ENCODE data around the gene CLDN10.
"Not testable (repeated sequence)": the region's sequence is repeated elsewhere in the genome, so short reads cannot be mapped to it uniquely, and the experiment has no call there.

The CLDN10 gene

DNA sequence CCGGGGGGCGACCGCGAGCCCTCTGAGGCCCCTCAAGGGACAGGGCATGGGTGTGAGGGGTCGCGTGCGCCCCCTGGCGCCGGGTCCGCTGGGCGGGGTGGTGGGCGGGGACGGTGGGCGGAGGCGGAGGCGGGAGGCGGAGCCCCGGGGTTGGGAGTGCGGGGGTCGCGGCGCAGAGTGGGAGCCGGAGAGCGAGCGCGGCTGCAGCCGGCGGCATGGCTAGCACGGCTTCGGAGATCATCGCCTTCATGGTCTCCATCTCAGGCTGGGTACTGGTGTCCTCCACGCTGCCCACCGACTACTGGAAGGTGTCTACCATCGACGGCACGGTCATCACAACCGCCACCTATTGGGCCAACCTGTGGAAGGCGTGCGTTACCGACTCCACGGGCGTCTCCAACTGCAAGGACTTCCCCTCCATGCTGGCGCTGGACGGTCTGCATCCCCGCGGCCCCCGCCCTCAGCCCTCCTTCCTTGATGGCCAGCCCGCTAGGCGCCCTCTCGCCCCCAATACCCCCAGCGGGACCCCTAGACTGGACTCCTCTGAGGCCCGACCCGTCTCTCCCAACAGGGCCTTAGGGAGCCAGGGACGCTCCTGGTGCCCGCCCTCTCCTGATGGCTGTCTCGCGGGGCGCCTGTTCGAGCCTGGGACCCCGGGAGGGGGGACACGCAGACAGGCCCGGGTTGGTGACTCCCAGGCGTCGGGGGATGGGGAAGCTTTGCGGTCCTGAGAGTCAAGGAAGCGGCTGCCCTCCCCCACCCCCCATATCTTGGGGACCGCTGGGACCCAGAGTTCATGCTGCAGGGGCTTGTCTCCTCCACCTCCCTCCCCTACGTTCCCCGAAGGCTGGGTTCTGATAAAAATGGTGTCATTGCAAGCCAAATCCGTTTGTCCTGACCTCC is at the start of gene CLDN10:
TSS of gene CLDN10 (plus strand) at position 182 of the 903 bp plus-strand sequence. CDS start at position 216, 34 bp downstream.
- no peak for DNase-seq

DNA sequence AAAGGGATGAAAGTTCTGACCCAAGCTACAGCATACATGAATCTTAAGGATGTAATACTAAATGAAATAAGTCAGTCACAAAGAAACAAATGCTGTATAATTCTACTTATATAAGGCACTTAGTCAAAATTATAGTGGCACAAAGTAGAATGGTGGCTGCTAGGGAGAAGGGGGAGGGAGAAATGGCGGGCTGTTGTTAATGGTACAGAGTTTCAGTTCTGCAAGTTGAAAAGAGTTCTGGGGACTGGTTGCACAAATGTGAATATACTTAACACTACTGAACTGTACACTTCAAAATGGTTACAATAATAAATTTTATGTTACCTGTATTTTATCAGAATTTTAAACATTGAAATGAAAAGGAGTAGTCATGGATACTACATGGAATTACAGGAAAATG is 48.9 kb upstream of the CLDN10 start:
- no peak for DNase-seq

DNA sequence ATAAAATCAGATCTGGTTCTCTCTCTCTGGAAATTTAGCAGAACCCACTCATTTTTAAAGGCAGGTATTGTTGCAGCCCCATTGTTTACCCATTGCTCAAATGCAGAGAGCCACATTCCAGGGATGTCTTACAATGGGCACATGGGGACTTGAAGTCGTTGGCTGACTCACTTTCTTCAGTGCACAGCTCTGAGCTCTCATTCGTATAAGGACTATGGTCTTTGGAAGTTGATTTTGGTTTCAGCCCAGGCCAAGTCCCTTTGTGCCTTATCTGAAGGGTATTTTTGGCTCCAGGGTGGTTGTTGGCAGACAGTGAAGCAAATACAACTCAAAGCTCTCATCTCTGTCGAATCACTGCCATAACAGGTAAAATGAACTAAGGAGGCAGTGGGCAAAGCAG is 47.3 kb upstream of the CLDN10 start:
- DNase-seq, result no peak

DNA sequence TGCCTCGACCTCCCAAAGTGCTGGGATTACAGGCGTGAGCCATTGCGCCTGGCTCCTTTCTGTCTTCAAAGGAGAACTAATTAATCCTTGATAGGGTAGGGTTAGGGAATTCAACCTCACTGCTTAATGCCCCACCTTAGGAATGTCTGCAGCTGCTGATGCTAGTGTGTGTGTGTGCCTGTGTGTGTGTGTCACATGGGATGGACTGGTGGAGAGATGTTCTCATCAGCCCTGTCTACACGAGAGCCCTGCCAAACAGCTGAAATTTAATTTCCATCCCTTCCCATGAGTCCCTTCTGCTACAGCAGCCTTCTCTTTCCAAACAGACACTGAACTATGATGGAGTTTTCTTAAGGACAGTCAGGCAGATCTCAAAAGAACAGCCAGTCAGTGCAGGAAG is 46.5 kb upstream of the CLDN10 start:
- no peak for DNase-seq

GRCh38 chr13:95507991-95508390 is 44.5 kb upstream of the CLDN10 start:
- DNase-seq, result no peak

DNA sequence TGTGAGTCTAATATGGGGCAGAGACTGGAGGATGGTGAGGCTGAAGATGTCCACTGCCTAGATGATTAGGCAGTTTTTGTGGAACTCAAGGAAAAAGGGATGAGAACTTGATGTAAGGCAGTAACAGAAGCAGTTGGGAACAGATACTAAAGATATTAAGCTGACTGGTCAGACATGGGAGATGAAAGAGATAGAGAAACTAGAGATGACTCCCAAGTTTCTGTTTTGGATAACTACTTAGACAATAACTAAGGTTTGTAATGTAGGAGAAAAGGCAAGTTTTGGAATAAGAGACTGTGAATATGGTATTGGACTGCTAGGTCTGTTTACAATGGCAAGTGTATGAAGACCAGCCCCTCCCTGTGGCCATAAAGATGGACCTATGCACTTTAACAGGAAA is 43.5 kb upstream of the CLDN10 start:
- no peak for DNase-seq

- no peak for DNase-seq
Measured at GRCh38 chr13:95509521-95510310, 42.8 kb upstream of the CLDN10 start.

- DNase-seq, result no peak
Measured at GRCh38 chr13:95510950-95511349, 41.6 kb upstream of the CLDN10 start.

GRCh38 chr13:95512424-95512823 is 40.1 kb upstream of the CLDN10 start:
- no peak for DNase-seq

DNA sequence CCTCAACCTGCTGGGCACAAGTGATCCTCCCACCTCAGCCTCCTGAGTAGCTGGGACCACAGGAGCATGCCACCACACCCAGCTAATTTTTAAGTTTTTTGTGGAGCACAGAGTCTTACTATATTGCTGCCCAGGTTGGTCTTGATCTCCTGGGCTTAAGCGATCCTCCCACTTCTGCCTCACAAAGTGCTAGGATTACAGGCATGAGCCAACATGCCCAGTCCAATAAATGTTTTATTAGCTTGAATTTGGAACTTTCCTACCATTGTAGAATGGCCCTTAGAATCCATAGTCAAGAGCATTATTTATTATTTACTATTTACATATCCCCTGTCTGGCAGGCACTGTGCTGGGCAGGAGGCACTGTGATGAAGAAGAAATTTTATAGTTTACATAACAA is 39.6 kb upstream of the CLDN10 start:
- DNase-seq, result no peak

DNA sequence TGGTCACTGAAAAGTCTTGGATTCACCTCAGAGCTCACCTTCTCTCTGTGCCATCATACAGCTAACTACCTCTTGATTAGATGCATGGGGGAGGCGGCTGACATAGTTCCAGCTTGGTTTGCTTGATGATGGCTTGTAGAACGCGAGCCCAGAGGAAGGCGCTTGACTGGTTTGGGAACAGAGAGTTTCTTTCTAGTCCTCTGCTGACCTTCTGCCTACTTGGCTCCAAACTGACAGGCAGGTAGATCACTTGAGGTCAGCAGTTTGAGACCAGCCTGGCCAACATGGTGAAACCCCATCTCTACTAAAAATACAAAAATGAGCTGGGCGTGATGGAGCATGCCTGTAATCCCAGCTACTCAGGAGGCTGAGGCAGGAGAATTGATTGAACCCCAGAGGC is 36.9 kb upstream of the CLDN10 start:
- not testable (repeated sequence) for DNase-seq

DNA sequence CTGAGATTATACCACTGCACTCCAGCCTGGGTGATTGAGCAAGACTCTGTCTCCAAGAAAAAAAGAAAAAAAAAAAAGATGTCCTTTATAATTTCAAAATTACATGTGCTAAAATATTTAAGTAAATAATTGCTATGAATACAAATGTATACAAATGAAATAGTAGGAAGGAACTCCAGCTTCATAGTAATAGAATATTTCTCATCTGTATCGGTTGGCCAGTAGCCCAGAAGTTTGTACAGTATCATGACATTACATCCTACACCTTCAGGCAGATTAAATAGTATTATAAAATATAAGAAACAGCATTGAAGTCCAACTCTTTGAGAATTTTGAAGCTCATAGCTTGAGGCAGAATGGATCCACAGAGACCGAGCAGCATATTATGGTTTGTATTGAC is 36.5 kb upstream of the CLDN10 start:
- no peak for DNase-seq

- no peak for DNase-seq
Measured at GRCh38 chr13:95516492-95516891, 36.0 kb upstream of the CLDN10 start.

DNA sequence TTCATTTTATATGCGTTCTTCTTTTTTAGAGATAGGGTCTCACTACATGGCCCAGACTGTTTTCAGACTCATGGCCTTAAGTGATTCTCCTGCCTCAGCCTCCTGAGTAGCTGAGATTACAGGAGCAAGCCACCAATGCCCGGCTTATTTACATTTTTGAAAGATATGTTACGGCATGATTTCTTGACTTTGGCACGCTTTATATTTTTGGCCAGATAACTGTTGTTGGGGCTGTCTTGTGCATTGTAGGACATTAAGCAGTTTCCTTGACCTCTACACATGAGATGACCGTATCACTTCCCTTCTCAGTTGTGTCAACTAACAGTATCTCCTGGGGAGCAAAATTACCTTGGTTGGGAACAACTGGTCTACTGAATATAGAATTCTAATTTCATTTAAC is 28.9 kb upstream of the CLDN10 start:
- DNase-seq, result no peak

DNA sequence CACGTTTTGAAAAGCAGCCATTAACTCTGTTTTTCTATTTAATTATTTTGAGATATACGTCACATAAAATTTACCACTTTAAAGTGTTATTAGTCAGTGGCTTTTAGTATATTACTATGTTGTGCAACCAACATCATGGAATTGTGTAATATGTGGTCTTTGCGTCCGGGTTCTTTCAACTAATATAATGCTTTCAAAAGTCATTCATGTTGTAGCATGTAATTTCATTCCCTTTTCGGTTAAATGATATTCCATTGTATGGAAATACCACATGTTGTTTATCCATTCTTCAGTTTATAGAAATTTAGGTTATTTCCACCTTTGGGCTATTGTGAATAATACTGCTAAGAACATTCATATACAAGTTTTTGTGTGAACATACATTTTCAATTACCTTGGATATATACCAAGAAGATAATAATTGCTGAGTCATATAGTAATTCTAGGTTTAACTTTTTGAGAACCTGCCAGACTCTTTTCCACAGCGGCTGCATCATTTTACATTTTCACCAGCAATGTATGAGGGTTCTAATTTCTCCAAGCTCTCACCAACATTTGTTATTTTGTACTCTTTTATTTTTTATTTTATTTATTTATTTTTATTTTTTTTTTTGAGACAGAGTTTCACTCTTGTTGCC is 28.1 kb upstream of the CLDN10 start:
- no peak for DNase-seq

- no peak for DNase-seq
Measured at GRCh38 chr13:95527955-95528354, 24.6 kb upstream of the CLDN10 start.

- DNase-seq, result peak in 1 of 2 experiments; percentile 61
Measured at GRCh38 chr13:95530178-95530577, 22.3 kb upstream of the CLDN10 start.

DNA sequence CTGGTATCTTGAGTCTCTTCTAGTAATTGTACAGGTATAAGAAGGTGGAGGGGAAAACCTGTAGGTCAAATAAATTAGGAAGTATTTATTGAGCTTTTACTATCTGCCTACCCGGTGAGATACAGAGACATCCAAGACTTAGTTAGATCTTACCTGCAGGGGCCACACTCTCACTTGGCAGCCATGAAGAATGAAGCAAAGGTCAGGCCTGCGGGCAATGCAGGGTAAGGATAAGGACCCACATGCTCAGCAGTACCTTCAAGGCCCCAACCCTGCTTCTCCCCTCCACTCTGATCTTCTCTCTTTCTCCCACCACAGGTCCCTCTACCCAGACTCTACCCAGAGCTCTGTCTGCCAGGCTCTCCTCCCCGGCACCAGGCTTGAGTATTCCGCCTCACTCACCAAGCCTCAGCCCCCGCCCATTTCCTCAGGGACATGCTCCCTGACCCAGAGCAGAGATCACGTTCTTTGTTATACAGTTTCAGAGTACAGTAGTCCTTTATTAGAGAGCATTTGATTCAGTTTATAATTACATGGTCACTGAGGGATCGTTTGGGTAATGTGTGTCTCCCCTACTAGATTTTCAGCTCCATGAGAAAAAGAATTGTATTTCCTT is 18.9 kb upstream of the CLDN10 start:
- DNase-seq, result peak in 1 of 2 experiments; percentile 0

- peak in 1 of 2 experiments; percentile 63 for DNase-seq
Measured at GRCh38 chr13:95535243-95535642, 17.3 kb upstream of the CLDN10 start.

DNA sequence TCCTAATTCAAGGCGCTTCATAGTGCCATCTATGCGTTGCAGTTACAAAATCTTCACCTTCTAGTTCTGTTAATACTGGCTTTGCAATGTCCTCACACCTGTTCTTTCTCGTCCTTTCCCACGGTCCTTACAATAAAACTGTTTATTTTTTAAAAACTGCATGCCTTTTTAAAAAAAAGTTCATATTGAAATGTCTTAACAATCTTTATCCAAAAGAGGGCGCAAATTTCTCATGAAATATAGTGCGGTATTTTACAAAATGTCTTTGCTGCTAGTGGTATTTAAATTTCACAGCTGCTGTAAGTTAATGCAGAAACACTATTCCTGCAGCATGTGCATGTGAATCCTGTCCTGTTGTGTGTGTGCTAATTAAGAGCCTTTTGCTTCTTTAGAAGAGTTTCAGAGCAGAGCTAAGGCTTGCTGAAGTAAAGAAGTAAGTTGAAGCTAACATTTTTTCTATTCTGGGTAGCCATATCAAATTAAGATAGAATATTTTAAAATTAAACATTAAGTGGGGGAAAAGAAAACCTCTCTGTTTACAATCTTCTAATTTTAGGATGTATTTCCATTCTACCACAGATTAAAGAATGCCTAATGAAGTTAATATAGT is 15.8 kb upstream of the CLDN10 start:
- peak in 1 of 2 experiments; percentile 34 for DNase-seq

GRCh38 chr13:95540888-95541287 is 11.6 kb upstream of the CLDN10 start:
- peak in 1 of 2 experiments; percentile 38 for DNase-seq

- no peak for DNase-seq
Measured at GRCh38 chr13:95541308-95541707, 11.2 kb upstream of the CLDN10 start.
